Peyer's patch (tissue), 4 donors: ENCODE results near the gene ELP2.
"Not testable (repeated sequence)": the region's sequence is repeated elsewhere in the genome, so short reads cannot be mapped to it uniquely, and the experiment has no call there.

Source experiments
- CTCF ChIP-seq, 6 experiments: fragments of 450-650 bp in 4 of 6; fragments of 200-600 bp in 2 of 6; sonication (generic) in 1 of 6; IDR thresholded peaks; one replicate each; pipeline ENCODE4 v1.5.1; 2017 to 2019; ENCODE audit warnings: antibody characterized with exemption in 6 of 6, mild to moderate bottlenecking in 3 of 6, moderate library complexity in 1 of 6
- POLR2A ChIP-seq, 2 donors: fragments of 450-650 bp; IDR thresholded peaks; one replicate each; pipeline ENCODE4 v1.5.1; 2017; ENCODE audit warnings: antibody characterized with exemption in 2 of 2, mild to moderate bottlenecking in 2 of 2, moderate library complexity in 2 of 2

GRCh38 chr18:36207969-36208368 is 78.3 kb downstream of the ELP2 start:
- TF ChIP-seq CTCF, POLR2A (IDR thresholded peaks at IDR 0.05): not testable (repeated sequence)
